Neuron (in vitro differentiated cells): ENCODE data around the gene PROX1.

Experiments
- H2AFZ ChIP-seq: one replicate; pipeline ENCODE4 v1.6.1; 2013; ENCODE audit warnings: low read depth, mild to moderate bottlenecking, inconsistent platforms, low read length, moderate library complexity
- H3K27me3 ChIP-seq: one replicate; pipeline ENCODE4 v1.6.1; 2013; ENCODE audit warnings: low read length; ENCODE audit not compliant: insufficient read depth
- H3K36me3 ChIP-seq: one replicate; pipeline ENCODE4 v1.6.1; 2013; ENCODE audit warnings: low read length; ENCODE audit not compliant: insufficient read depth
- H3K4me1 ChIP-seq: one replicate; pipeline ENCODE4 v1.6.1; 2013; ENCODE audit warnings: low read length; ENCODE audit not compliant: insufficient read depth
- H3K4me3 ChIP-seq: 2 replicates; pipeline ENCODE4 v1.5.1; 2013; ENCODE audit warnings: mild to moderate bottlenecking, low read length, moderate library complexity
- H3K9me3 ChIP-seq: one replicate; pipeline ENCODE4 v1.6.1; 2013; ENCODE audit warnings: low read length

PROX1 gene

GRCh38 chr1:213983493-213984386 is 4.0 kb upstream of the PROX1 start:
- Histone ChIP-seq H3K36me3 (no peaks in the 10 kb centered on the region), H3K27me3 (peaks cover 78% of the 10 kb centered on the region), H3K9me3 (no peaks in the 10 kb centered on the region), H3K4me1 (peaks cover 35% of the 10 kb centered on the region), H3K4me3 (peak overlapping the region; percentile 46), H2AFZ (peak overlapping the region; percentile 62)

- no peak overlapping the region for H2AFZ ChIP-seq
- H3K36me3 ChIP-seq, result no peaks in the 10 kb centered on the region
- H3K4me1 ChIP-seq, result peaks cover 39% of the 10 kb centered on the region
- peaks cover 70% of the 10 kb centered on the region for H3K27me3 ChIP-seq
- no peaks in the 10 kb centered on the region for H3K9me3 ChIP-seq
- H3K4me3 ChIP-seq, result no peak overlapping the region
Measured at GRCh38 chr1:213984387-213985208, 3.2 kb upstream of the PROX1 start.

GRCh38 chr1:213985209-213986019 is 2.4 kb upstream of the PROX1 start:
- no peak overlapping the region for H2AFZ ChIP-seq
- no peaks in the 10 kb centered on the region for H3K36me3 ChIP-seq
- H3K9me3 ChIP-seq, result no peaks in the 10 kb centered on the region
- peak overlapping the region; percentile 18 for H3K4me3 ChIP-seq
- peaks cover 63% of the 10 kb centered on the region for H3K27me3 ChIP-seq
- H3K4me1 ChIP-seq, result peaks cover 47% of the 10 kb centered on the region

- H3K36me3 ChIP-seq, result no peaks in the 10 kb centered on the region
- peak overlapping the region; percentile 86 for H3K4me3 ChIP-seq
- peaks cover 56% of the 10 kb centered on the region for H3K27me3 ChIP-seq
- no peak overlapping the region for H2AFZ ChIP-seq
- no peaks in the 10 kb centered on the region for H3K9me3 ChIP-seq
- H3K4me1 ChIP-seq, result peaks cover 55% of the 10 kb centered on the region
Measured at GRCh38 chr1:213986020-213986924, 1.5 kb upstream of the PROX1 start.

- Histone ChIP-seq H3K4me1 (peaks cover 56% of the 10 kb centered on the region), H2AFZ (no peak overlapping the region), H3K27me3 (peaks cover 50% of the 10 kb centered on the region), H3K36me3 (no peaks in the 10 kb centered on the region), H3K4me3 (peak overlapping the region; percentile 86), H3K9me3 (no peaks in the 10 kb centered on the region)
Measured at GRCh38 chr1:213986925-213987250, 885 bp upstream of the PROX1 start.

GRCh38 chr1:213987422-213987926 is 299 bp upstream of the PROX1 start:
- H3K27me3 ChIP-seq, result peaks cover 44% of the 10 kb centered on the region

GRCh38 chr1:213988507-213989001 is 781 bp downstream of the PROX1 start:
- H2AFZ ChIP-seq, result peak overlapping the region; percentile 92
- H3K4me1 ChIP-seq, result peaks cover 44% of the 10 kb centered on the region
- H3K36me3 ChIP-seq, result no peaks in the 10 kb centered on the region
- H3K4me3 ChIP-seq, result peak overlapping the region; percentile 86
- H3K27me3 ChIP-seq, result peaks cover 35% of the 10 kb centered on the region
- H3K9me3 ChIP-seq, result no peaks in the 10 kb centered on the region

More at GRCh38 chr1:213987422-213987926, 299 bp upstream of the PROX1 start:
- H3K36me3 ChIP-seq, result no peaks in the 10 kb centered on the region
- peaks cover 53% of the 10 kb centered on the region for H3K4me1 ChIP-seq
- no peaks in the 10 kb centered on the region for H3K9me3 ChIP-seq
- H3K4me3 ChIP-seq, result peak overlapping the region; percentile 86
- H2AFZ ChIP-seq, result no peak overlapping the region

GRCh38 chr1:213989002-213989855 is 1.5 kb downstream of the PROX1 start:
- Histone ChIP-seq H2AFZ (peak overlapping the region; percentile 92), H3K36me3 (no peaks in the 10 kb centered on the region), H3K4me1 (peaks cover 41% of the 10 kb centered on the region), H3K27me3 (peaks cover 28% of the 10 kb centered on the region), H3K4me3 (peak overlapping the region; percentile 86), H3K9me3 (no peaks in the 10 kb centered on the region)

GRCh38 chr1:213993929-213994328 is 6.2 kb downstream of the PROX1 start:
- Histone ChIP-seq H3K27me3 (no peaks in the 10 kb centered on the region), H3K36me3 (peaks cover 25% of the 10 kb centered on the region), H3K9me3 (peaks cover 7% of the 10 kb centered on the region), H3K4me1 (peaks cover 21% of the 10 kb centered on the region), H2AFZ (no peak overlapping the region), H3K4me3 (no peak overlapping the region)

- H2AFZ ChIP-seq, result no peak overlapping the region
- H3K4me3 ChIP-seq, result no peak overlapping the region
- peaks cover 15% of the 10 kb centered on the region for H3K4me1 ChIP-seq
- peaks cover 29% of the 10 kb centered on the region for H3K36me3 ChIP-seq
- H3K27me3 ChIP-seq, result no peaks in the 10 kb centered on the region
- peaks cover 7% of the 10 kb centered on the region for H3K9me3 ChIP-seq
Measured at GRCh38 chr1:213994888-213995287, 7.1 kb downstream of the PROX1 start.

- peaks cover 29% of the 10 kb centered on the region for H3K36me3 ChIP-seq
- no peak overlapping the region for H2AFZ ChIP-seq
- peaks cover 7% of the 10 kb centered on the region for H3K4me1 ChIP-seq
- peaks cover 7% of the 10 kb centered on the region for H3K9me3 ChIP-seq
- no peaks in the 10 kb centered on the region for H3K27me3 ChIP-seq
- no peak overlapping the region for H3K4me3 ChIP-seq
Measured at GRCh38 chr1:213995603-213996002, 7.8 kb downstream of the PROX1 start.
